ENCODE results near the gene DLG1.

DLG1 gene

DNA sequence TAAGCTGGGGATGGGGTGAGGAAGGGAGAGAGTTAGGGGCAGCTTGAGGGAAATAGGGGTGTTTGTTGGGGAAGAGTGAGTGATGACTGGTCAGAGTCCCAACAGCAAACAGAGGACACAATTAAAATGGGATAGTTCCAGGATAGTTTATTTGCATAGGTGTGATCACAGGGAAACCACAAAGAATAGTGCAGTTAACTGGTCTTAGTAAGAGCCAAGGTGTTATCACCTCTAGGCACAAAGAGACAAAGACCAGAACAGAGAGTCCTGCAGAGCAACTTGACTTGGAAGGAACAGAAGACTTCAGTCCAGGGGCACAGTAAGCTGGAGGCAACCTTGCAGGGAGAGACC lies 42.1 kb upstream of the DLG1 start:
- TF ChIP-seq, protein P1, sequence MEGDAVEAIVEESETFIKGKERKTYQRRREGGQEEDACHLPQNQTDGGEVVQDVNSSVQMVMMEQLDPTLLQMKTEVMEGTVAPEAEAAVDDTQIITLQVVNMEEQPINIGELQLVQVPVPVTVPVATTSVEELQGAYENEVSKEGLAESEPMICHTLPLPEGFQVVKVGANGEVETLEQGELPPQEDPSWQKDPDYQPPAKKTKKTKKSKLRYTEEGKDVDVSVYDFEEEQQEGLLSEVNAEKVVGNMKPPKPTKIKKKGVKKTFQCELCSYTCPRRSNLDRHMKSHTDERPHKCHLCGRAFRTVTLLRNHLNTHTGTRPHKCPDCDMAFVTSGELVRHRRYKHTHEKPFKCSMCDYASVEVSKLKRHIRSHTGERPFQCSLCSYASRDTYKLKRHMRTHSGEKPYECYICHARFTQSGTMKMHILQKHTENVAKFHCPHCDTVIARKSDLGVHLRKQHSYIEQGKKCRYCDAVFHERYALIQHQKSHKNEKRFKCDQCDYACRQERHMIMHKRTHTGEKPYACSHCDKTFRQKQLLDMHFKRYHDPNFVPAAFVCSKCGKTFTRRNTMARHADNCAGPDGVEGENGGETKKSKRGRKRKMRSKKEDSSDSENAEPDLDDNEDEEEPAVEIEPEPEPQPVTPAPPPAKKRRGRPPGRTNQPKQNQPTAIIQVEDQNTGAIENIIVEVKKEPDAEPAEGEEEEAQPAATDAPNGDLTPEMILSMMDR (IDR thresholded peaks at IDR 0.05; ENCODE audit: borderline replicate concordance, control extremely low read depth, extremely low read depth, insufficient read depth, missing control alignments): no peak
- no peak for DNase-seq (ENCODE audit: low spot score)
- in situ Hi-C loops (cut with MboI; ENCODE audit: low sequenced_read_pairs, unreplicated experiment): no loop called here

DNA sequence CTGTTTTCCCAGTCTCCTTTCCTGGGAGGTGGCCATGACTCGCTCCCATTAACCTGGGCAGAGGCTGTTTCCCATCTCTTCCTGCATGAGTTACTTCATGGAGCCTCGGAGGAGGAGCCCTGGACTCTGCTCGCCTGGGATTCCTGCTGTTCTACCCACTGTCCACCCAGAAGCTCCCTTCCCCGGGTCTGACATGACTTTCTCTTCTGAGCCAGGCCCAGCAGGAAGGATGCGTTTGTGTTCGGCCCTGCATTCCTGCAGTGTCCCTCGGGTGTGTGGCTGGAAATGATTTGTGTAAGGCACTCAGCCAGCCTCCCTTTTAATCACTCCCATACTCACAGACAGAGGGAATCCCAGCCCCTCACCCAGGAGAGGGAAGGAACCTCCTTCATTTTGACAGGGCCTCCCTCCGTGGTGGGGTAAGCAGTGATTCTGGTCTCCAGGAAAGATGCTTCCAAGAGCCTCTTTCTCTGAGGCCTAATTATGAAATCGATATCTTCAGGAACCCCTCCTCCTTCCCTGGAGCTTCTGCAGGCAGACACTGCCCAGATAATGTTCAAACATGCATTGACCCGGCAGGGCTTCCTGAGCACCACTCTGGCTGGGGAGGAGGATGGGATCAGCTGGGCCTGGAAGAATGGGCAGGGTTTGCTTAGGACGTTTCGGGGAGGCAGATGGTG lies 41.6 kb upstream of the DLG1 start:
- TF ChIP-seq, protein P1 (IDR thresholded peaks at IDR 0.05; ENCODE audit: borderline replicate concordance, control extremely low read depth, extremely low read depth, insufficient read depth, missing control alignments): no peak
- in situ Hi-C loops (cut with MboI; ENCODE audit: low sequenced_read_pairs, unreplicated experiment): no loop called here

DNA sequence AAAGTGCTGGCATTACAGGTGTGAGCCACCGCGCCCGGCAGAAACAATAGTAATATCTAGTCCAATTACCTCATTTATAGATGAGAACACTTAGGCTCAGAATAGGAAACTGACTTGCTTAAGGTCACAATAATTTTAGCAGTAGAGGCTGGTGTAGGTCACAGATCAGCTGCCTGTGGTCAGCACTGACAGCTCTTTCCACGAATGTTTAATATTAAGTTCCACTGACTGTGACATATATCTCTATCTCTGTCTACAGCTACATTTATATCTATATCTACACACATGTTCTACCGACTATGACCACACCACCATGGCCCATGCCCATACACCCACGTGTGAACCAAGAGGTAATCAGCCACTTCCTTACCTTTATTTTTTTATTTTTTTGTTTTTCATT lies 40.2 kb upstream of the DLG1 start:
- in situ Hi-C loops (cut with MboI; ENCODE audit: low sequenced_read_pairs, unreplicated experiment): no loop called here
- no peak for DNase-seq (ENCODE audit: low spot score)
- TF ChIP-seq, protein P1 (IDR thresholded peaks at IDR 0.05; ENCODE audit: borderline replicate concordance, control extremely low read depth, extremely low read depth, insufficient read depth, missing control alignments): no peak

More for the DNA sequence above, 41.6 kb upstream of the DLG1 start:
- no peak for DNase-seq (ENCODE audit: low spot score)

DNA sequence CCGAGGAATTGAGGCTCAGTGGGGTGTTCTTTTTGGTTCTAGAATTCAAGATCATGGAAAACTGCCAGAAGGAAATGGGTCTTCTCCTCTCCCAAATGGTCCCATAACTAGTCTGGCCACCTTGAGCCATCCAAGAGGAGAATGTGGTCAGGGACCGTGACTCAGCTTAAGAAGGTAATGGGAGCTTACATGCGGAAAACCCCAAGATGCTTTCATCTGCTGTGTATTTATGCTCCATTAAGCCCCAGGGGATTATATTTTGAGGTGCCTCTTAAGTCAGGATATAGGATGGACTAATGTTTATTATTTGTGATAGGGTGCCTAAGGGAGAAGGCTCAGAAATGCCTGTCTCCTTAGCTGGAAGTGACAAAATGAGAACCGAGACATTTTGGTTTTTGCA lies 39.2 kb upstream of the DLG1 start:
- in situ Hi-C loops (cut with MboI; ENCODE audit: low sequenced_read_pairs, unreplicated experiment): no loop called here
- no peak for DNase-seq (ENCODE audit: low spot score)
- TF ChIP-seq, protein P1 (IDR thresholded peaks at IDR 0.05; ENCODE audit: borderline replicate concordance, control extremely low read depth, extremely low read depth, insufficient read depth, missing control alignments): no peak

DNA sequence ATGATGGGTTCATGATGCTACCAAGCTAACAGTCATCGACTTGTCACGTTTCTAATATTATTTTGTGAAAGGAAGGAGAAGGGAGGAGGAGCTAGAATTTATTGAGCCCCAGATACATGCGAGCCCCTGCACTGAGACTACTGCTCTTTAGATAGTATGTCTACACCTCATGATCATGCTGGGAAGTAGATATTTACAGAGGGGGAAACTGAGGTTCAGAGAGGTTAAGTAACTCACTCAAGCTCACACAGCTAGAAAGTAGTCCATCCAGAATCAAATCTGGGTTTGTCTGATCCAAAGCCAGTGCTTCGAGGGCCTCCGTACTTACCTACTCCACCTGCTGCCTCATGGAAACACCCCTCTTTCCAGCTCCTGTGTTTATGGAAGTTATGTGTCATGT lies 38.8 kb upstream of the DLG1 start:
- TF ChIP-seq, protein P1 (IDR thresholded peaks at IDR 0.05; ENCODE audit: borderline replicate concordance, control extremely low read depth, extremely low read depth, insufficient read depth, missing control alignments): no peak
- in situ Hi-C loops (cut with MboI; ENCODE audit: low sequenced_read_pairs, unreplicated experiment): no loop called here

DNA sequence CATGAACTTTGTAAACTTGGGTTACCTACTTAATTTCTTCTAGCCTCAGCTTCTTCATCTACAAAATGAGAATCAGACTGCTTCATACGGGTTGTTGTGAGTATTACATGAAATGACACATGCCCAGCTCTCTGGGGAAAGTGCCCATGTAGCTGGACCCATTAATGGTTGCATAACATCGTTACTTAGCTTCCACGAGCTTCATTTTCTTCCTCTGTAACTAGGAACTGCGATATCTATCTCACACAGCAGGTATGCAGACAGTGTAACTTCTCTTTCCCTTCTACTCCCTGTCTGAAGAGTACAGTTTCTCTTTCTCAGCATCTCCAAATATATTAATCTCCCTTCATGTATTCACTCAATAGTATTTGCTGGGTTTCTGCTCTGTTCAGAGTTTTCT lies 37.9 kb upstream of the DLG1 start:
- in situ Hi-C loops (cut with MboI; ENCODE audit: low sequenced_read_pairs, unreplicated experiment): no loop called here
- TF ChIP-seq, protein P1 (IDR thresholded peaks at IDR 0.05; ENCODE audit: borderline replicate concordance, control extremely low read depth, extremely low read depth, insufficient read depth, missing control alignments): no peak
- no peak for DNase-seq (ENCODE audit: low spot score)

More for the DNA sequence above, 38.8 kb upstream of the DLG1 start:
- no peak for DNase-seq (ENCODE audit: low spot score)

All from GM13976 (cell line).